Fibroblast of skin of right quadriceps (primary cell): ENCODE data around the gene ARHGAP10.

Source experiments
- DNase-seq: peaks from one replicate; pipeline ENCODE4 v3.0.0-alpha.2; 2013

The ARHGAP10 gene

DNA sequence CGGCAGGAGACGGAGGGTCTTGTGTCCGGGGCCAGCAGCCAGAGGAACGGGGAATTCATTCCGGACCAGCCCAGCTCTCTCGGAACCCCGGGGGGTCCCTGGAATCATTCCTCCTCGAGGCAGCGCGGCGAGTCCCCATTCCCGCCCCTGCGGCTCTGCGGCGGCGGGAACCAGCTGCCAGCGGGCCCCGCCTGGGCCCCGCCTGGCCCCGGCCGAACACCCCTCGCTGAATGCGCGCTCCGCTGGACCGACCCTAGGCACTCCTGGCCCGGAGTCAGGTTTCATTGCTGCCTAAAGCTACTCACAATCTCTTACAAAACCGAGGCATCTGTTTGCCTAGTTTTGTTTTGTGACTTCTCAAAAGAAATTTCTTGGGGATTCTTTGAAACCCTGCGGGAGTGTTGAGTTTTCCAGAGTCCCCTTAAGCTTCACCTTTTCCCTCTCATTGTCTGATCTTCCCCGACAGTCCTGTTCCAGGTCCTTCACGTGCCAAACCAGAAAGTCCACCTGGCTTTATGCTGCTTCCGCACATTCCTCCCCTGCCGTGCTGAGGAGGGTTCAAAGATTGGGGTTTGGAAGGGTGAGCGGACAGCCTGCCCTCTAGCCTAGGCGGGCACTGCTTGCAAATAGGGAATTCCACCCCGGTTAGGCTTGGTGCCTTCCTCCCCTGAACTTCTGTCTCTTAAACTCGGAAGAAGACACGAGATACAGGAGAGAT, 789 bp downstream of the ARHGAP10 start:
- DNase-seq: peak; percentile 37

DNA sequence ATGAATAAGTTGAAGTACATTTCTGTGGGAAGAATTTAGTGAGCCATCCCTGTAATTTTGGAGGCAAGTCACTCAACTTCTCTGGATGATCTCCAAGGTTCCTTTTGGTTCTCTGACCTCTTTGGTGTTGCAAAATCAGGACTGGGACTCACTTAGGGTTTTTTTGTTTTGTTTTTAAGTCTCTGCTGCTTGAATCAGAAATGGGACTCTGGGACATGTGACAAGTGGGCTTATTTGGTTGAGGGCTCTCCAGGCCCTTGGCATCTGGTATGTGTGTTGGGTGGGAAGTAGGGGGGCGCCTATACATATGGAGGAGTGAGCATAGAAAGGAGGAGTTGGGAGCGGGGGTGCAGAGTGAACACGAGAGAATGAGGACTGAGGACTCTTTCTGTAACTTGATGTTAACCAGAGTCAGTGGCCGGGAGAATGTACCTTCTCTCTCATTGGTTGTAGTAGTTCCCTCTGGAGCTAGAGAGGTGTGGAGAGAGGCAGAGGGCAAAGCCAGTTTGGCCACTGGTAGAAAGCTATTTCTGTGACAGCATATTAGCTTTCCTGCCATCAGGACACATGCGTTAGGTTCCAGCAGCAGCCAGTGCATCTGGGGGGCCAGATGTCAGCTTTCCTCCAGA, 1.9 kb downstream of the ARHGAP10 start:
- peak; percentile 57 for DNase-seq

DNA sequence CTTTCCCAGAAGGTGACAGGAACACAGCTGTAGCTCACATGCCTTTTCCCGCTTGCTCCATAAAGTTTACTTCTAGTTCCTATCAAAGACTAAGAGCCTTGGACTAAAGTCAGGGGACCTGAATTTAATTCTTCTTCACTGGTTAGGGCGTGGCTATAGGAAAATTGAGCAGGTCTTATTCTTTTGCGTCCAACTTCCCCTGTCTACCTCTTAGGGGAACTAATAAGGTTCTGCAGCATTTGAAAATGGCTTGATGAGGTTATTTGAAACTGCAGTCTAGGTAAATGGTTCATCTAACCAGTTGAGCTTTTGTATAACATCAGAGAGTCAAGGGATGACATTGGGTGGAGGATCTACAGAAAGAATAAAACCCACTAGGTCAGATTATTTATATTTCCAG, 2.6 kb downstream of the ARHGAP10 start:
- no peak for DNase-seq

DNA sequence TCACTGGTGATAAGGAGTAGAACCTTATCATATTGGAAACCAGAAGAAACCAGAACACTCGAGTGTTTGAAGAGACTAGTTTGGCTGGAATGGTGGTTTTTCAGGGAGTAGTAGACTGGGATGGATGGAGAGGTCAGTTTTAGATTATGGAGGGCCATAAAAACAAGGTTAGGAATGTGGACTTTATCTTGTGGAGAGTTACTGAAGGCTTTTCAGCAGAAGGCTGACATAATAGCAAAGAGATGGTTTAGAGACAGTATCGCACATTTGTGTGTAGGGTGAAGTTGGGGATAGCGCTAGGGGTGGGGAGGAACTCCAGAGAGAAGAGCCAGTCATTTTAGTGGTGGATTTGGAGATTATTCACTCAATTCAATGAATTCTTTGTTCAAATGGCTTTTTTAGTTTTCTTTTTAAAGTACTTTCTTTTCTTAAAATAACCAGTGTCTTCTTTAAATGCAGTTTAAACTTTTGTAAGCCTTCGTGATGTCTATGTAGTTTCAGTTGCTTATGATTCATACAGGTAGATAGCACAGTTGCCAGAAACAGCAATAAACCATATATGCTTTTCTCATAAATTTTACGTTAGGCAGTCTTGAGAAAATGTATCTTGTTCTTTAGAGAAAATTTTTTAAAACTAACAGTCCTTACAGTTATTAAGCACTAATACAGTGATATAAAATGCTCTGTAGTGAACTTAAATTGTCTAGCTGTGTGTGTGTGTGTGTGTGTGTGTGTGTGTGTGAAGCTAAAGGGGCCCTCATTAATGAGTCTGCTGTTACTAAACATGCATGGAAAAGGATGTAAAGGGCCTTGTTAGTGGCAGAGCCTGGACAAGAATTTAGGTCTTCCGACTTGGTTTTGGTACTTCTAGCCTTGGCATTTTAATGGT, 3.8 kb downstream of the ARHGAP10 start:
- DNase-seq: peak; percentile 18

- DNase-seq: peak; percentile 88
Measured at GRCh38 chr4:147736458-147736857, 4.6 kb downstream of the ARHGAP10 start.

GRCh38 chr4:147737623-147738022, 5.7 kb downstream of the ARHGAP10 start:
- peak; percentile 19 for DNase-seq

DNA sequence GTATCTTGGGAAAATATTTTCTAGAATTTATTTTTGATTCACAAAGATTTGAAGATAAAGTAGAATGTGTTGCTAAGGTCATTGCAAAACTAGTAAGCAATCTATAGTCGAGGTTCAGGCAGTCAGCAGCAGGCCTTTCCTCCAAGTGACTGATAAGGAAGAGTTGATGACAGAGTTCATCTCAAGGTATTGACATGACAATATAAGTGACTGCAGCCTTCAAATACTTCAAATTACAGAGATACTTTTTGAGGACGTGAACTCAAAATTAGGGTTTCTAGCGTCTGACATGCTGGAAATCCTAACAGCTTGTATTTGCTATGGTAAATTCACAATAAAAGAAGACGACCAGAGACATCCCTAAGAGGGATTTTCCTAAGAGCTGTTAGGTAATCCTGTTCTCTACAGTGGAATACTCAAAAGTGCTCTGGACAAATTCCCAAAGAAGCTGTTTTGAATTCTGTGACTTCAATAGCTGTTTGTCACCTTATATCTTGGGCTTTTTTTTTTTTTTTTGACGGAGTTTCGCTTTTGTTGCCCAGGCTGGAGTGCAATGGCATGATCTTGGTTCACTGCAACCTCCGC, 7.4 kb downstream of the ARHGAP10 start:
- peak; percentile 49 for DNase-seq

DNA sequence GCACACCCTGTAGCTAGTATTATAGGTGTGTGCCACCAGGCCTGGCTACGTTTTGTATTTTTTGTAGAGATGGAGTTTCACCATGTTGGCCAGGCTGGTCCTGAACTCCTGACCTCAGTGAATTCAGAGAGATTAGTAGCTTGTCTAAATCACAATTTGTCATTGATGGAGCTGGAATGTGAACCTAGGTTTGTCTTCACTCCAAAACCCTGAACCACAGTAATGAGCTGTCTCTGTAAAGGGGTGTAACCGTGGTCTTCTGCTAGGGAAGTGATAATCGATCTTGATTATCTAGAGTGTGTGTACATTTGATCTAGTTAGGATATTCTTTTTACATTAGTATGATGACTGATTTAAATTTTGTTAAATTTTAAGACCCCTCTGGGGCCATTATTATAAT, 8.3 kb downstream of the ARHGAP10 start:
- peak; percentile 46 for DNase-seq

DNA sequence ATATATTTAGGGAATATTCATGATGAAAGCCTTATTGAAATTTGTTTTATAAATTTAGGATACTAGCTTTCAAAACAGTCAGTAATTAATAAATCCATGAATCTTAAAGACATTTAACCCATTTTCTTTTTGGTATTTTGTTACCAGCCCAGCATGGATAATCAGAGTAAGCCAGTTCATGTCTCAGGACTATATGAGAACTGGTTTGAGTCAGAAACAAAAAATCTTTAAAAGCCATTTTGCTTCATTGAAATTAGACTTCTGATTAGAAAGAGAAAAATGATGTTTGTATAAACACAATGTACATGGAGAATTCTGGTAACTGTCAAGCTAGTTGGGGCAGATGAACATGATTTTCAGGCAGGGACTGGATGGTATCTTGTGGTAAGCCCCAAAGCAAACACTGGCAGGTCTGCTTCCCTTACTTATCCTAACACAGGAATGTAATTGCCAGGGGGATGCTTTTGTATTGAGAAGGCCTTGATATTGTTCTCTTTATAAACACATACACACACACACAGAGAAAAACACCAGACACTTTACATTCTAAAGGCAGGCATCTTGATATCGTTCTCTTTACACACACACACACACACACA, 9.4 kb downstream of the ARHGAP10 start:
- DNase-seq: peak; percentile 61

GRCh38 chr4:147747787-147748454, 16.0 kb downstream of the ARHGAP10 start:
- no peak for DNase-seq

DNA sequence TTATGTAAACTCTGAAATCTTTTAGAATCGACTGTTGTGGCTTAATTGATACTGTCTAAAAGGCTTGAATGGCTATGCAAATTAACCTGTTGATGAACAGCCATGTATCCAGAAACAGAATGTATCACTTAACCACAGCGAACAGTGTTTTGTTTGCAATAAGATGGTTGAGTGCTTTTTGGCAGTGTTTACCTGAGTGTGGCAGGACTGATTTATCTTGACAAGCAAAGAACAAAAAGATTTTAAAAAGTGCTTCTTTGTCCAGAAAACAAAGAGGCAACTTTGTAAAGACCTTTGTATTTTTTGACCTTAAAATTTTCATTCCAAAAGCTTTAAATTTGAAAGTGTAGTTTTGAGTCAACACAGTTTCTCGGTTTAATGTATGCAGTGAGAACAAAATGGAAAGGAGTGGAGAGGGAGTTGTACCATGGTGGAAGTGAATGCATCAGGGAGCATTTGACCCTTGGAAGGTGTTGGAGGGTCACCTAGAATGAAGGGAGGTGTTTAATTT, 18.0 kb downstream of the ARHGAP10 start:
- DNase-seq: no peak

- DNase-seq: no peak
Measured at GRCh38 chr4:147753047-147753446, 21.2 kb downstream of the ARHGAP10 start.

DNA sequence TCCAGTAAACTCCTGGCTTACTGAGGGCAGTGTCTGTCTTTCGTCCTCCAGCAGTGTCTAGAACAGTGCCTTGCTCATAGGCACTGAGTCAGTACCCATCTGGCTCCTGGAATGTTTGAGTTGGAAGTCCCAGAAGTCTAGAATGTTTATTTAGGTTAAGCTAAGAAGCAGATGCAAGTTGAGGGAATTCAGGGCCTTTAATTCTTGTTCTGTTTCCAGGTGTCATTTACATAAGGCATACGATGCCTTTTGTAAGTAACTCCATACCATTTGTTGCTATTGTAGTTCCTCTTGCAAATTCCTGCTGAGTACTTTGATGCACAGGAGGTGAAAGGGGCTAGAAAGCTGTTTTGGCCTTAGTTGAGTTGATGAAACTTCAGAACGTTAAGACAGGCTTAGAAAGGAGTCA, 22.2 kb downstream of the ARHGAP10 start:
- DNase-seq: peak; percentile 81

GRCh38 chr4:147755561-147756295, 23.8 kb downstream of the ARHGAP10 start:
- peak; percentile 4 for DNase-seq

GRCh38 chr4:147756417-147756816, 24.5 kb downstream of the ARHGAP10 start:
- no peak for DNase-seq

GRCh38 chr4:147760176-147760575, 28.3 kb downstream of the ARHGAP10 start:
- DNase-seq: no peak

- no peak for DNase-seq
Measured at GRCh38 chr4:147760695-147761094, 28.8 kb downstream of the ARHGAP10 start.

DNA sequence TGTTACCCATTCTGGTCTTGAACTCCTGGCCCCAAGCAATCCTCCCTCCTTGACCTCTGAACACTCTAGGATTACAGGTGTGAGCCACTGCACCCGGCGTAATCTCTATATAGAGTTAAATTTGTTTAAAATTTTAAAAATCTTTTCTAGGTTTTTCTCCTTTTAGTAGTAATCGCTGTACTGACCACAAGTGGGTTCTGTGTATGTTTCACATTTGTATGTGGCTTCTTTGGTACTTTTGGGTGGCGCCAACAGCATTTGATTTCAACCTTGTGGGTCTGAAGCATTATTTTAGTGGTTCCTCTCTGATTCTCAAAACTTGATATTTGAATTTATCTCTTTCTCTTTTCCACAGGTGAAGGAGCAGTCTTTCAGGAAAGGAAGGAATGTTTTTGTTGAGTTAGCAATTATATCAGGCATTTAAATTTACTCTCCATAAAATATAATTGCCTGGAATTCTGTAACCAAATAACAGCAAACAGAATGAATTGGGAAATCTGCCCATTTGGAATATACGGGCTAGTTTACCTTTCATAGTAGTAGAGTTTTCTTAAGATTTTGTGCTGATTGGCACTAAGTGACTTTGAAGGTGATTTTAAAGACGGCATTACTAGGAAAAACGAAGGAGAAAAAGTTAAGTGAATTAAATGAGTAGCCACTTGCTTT, 29.5 kb downstream of the ARHGAP10 start:
- no peak for DNase-seq

DNA sequence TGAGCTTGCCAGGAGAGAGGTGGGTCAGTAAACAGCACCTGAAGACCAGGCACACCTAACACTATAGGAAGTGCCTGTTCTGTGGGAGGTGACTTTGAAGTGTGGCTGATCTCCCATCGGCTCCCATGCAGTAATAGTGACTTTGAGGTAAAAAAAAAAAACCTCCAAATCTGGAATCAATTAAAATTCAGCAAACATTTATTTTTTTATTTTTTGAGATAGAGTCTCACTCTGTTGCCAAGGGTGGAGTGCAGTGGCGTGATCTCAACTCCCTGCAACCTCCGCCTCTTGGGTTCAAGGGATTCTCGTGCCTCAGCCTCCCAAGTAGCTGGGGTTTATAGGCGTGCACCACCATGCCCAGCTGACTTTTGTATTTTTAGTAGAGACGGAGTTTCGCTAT, 32.4 kb downstream of the ARHGAP10 start:
- DNase-seq: peak; percentile 8

DNA sequence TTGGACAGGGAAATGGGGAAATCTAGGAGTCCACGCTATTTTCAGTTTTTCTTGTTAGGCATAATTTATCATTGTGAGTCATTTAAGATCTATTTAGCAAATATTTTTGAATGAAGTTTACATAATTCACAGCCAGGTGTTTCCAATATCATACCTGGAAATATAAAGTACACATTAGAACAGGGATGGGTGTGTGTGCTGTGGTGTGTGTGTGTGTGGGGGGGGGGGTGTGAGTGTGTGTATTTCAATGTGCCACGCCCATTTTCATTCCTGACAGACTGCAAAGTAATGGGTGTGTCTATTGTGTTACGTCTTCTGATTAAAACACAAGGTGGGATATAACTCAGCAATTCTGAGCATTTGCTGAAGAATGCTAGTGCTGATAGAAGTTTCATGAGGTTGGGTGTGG, 33.2 kb downstream of the ARHGAP10 start:
- DNase-seq: no peak

GRCh38 chr4:147768113-147768512, 36.2 kb downstream of the ARHGAP10 start:
- peak; percentile 86 for DNase-seq
